DMS153 (cell line): ENCODE measurements around the gene MCM7.
"Not testable (repeated sequence)": the region's sequence is repeated elsewhere in the genome, so short reads cannot be mapped to it uniquely, and the experiment has no call there.

Source experiments
- DNase-seq: peaks from one replicate; lab custom pipeline; 2025; lab: John Stamatoyannopoulos, UW

The MCM7 gene

GRCh38 chr7:100101016-100101862 is at the start of gene MCM7, which contains the start of gene AP4M1:
MCM7 (minus strand) TSS chr7:100101397; CDS start chr7:100101294, 103 bp downstream.
AP4M1 (plus strand) TSS chr7:100101643; CDS start chr7:100101715, 72 bp downstream.
- peak; percentile 99 for DNase-seq

GRCh38 chr7:100148559-100149328 is 47.5 kb upstream of the MCM7 start, which contains the start of gene LAMTOR4:
LAMTOR4 (plus strand) TSS chr7:100148918; CDS start chr7:100148973, 55 bp downstream.
- peak; percentile 99 for DNase-seq

- no peak for DNase-seq
Observed at GRCh38 chr7:100148225-100148558, 47.0 kb upstream of the MCM7 start.

GRCh38 chr7:100147278-100147677 is 46.1 kb upstream of the MCM7 start:
- no peak for DNase-seq

GRCh38 chr7:100146350-100146749 is 45.2 kb upstream of the MCM7 start:
- not testable (repeated sequence) for DNase-seq

GRCh38 chr7:100142461-100142860 is 41.3 kb upstream of the MCM7 start:
- DNase-seq, result no peak

- DNase-seq, result no peak
Observed at GRCh38 chr7:100141555-100141949, 40.4 kb upstream of the MCM7 start.

GRCh38 chr7:100137851-100138760 is 36.9 kb upstream of the MCM7 start:
- DNase-seq, result peak; percentile 72

- DNase-seq, result peak; percentile 27
Observed at GRCh38 chr7:100132697-100133151, 31.5 kb upstream of the MCM7 start.

- DNase-seq, result no peak
Observed at GRCh38 chr7:100132126-100132525, 30.9 kb upstream of the MCM7 start.

GRCh38 chr7:100130608-100131453 is 29.6 kb upstream of the MCM7 start:
- DNase-seq, result peak; percentile 56

GRCh38 chr7:100130220-100130607 is 29.0 kb upstream of the MCM7 start:
- not testable (repeated sequence) for DNase-seq

- no peak for DNase-seq
Observed at GRCh38 chr7:100128637-100128963, 27.4 kb upstream of the MCM7 start.

GRCh38 chr7:100127866-100128636 is 26.9 kb upstream of the MCM7 start:
- DNase-seq, result no peak

GRCh38 chr7:100126931-100127865 is 26.0 kb upstream of the MCM7 start, which contains the start of gene MBLAC1:
MBLAC1 (plus strand) TSS chr7:100126967; CDS start chr7:100127396, 429 bp downstream.
- DNase-seq, result peak; percentile 78

- no peak for DNase-seq
Observed at GRCh38 chr7:100126239-100126930, 25.2 kb upstream of the MCM7 start.

GRCh38 chr7:100124301-100125230 is 23.4 kb upstream of the MCM7 start:
- DNase-seq, result no peak
